Measurements from ENCODE around the gene ADAMTSL1.

Gene ADAMTSL1

GRCh38 chr9:18749711-18750110 lies 275.8 kb downstream of the ADAMTSL1 start:
- DNase-seq (ENCODE audit: low read depth): no peak
- TF ChIP-seq, protein P1, sequence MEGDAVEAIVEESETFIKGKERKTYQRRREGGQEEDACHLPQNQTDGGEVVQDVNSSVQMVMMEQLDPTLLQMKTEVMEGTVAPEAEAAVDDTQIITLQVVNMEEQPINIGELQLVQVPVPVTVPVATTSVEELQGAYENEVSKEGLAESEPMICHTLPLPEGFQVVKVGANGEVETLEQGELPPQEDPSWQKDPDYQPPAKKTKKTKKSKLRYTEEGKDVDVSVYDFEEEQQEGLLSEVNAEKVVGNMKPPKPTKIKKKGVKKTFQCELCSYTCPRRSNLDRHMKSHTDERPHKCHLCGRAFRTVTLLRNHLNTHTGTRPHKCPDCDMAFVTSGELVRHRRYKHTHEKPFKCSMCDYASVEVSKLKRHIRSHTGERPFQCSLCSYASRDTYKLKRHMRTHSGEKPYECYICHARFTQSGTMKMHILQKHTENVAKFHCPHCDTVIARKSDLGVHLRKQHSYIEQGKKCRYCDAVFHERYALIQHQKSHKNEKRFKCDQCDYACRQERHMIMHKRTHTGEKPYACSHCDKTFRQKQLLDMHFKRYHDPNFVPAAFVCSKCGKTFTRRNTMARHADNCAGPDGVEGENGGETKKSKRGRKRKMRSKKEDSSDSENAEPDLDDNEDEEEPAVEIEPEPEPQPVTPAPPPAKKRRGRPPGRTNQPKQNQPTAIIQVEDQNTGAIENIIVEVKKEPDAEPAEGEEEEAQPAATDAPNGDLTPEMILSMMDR (conservative IDR thresholded peaks at IDR 0.05; ENCODE audit: control insufficient read depth, insufficient read depth, low read depth, low read length): no peak
- H3K4me3 ChIP-seq (ENCODE audit: control insufficient read depth, low read depth, low read length): no peak overlapping the region

GRCh38 chr9:18753904-18754303 lies 280.0 kb downstream of the ADAMTSL1 start:
- no peak for DNase-seq (ENCODE audit: low read depth)
- TF ChIP-seq, protein P1 (conservative IDR thresholded peaks at IDR 0.05; ENCODE audit: control insufficient read depth, insufficient read depth, low read depth, low read length): no peak
- H3K4me3 ChIP-seq (ENCODE audit: control insufficient read depth, low read depth, low read length): no peak overlapping the region

DNA sequence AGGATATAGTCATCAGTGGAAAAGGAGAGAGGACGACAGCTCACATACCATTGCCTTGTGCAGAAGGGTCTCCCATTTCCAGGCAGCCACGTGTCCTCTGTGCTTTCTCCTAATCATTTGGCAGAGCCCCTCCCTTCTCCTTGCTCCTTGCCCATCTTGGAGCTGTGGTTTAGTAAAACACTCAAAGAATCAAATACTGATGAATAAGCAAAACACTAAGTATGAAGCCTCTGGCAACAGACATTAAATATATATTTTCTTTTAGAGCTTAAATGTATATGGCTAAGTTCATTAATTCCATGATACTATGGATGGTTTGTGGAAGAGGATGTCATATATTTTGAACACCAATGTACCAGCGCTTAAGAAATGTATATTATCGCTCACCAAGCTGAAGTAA lies 280.6 kb downstream of the ADAMTSL1 start:
- DNase-seq (ENCODE audit: low read depth): no peak
- TF ChIP-seq, protein P1 (conservative IDR thresholded peaks at IDR 0.05; ENCODE audit: control insufficient read depth, insufficient read depth, low read depth, low read length): no peak
- H3K4me3 ChIP-seq (ENCODE audit: control insufficient read depth, low read depth, low read length): no peak overlapping the region

DNA sequence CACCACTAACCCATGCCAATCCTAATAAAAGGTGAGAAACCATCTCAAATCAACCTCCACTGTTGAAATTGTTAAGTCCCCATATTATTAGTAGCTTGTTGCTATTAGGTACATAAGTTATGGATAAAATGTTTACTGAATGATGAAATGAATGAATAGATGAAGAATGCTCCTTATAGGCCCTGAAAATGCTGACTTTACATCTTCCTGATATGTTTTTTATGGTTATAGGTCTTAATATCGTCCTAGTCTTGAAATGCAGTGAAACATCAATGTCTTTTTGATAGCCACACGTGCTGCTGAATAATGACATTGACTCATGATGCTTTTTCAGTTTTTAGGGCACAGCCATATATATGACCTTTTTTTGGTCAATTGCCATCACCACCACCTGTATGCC lies 281.3 kb downstream of the ADAMTSL1 start:
- H3K4me3 ChIP-seq (ENCODE audit: control insufficient read depth, low read depth, low read length): no peak overlapping the region
- TF ChIP-seq, protein P1 (conservative IDR thresholded peaks at IDR 0.05; ENCODE audit: control insufficient read depth, insufficient read depth, low read depth, low read length): no peak
- DNase-seq (ENCODE audit: low read depth): no peak

GRCh38 chr9:18756712-18757125 lies 282.8 kb downstream of the ADAMTSL1 start:
- no peak for DNase-seq (ENCODE audit: low read depth)
- H3K4me3 ChIP-seq (ENCODE audit: control insufficient read depth, low read depth, low read length): no peak overlapping the region
- TF ChIP-seq, protein P1 (conservative IDR thresholded peaks at IDR 0.05; ENCODE audit: control insufficient read depth, insufficient read depth, low read depth, low read length): no peak

GRCh38 chr9:18759827-18760226 lies 285.9 kb downstream of the ADAMTSL1 start:
- H3K4me3 ChIP-seq (ENCODE audit: control insufficient read depth, low read depth, low read length): no peak overlapping the region
- no peak for DNase-seq (ENCODE audit: low read depth)
- TF ChIP-seq, protein P1 (conservative IDR thresholded peaks at IDR 0.05; ENCODE audit: control insufficient read depth, insufficient read depth, low read depth, low read length): no peak

DNA sequence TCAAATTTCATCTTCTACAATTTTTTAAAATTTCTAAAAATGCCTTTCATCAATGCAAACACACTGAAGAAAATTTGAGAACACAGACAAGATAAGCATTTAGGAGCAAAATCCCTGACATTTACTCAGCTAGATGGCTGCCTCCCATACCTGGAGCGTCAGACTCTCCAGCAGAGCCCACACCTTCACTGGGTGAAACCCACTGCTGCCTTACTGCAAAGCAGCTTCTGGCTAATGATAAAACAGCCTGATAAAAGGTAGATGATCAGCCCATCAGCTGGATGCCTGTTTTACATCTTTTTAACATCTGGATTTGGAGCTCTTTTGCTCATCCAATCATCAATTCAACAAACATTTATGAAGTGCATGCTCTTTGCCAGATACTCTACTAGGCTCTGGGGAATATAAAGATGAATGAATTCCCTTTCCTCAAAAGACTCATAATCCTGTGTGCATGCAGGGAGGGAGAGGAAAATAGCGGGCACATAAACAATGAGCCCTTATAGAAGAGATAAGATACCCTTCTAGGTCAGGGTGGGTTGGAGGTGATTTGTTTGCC lies 287.9 kb downstream of the ADAMTSL1 start:
- no peak overlapping the region for H3K4me3 ChIP-seq (ENCODE audit: control insufficient read depth, low read depth, low read length)
- DNase-seq (ENCODE audit: low read depth): no peak
- TF ChIP-seq, protein P1 (conservative IDR thresholded peaks at IDR 0.05; ENCODE audit: control insufficient read depth, insufficient read depth, low read depth, low read length): no peak
